NCI-H510A (cell line): Measurements from ENCODE around the gene CCL13.

ENCODE experiments used
- DNase-seq: peaks from one replicate; lab custom pipeline; 2025; lab: John Stamatoyannopoulos, UW

CCL13 gene

GRCh38 chr17:34363183-34363661 lies 6.9 kb downstream of the CCL13 start, which contains the start of gene CCL1:
TSS of gene CCL1 (minus strand) at chr17:34363233. CDS start at chr17:34363161, 72 bp downstream.
- DNase-seq = no peak

GRCh38 chr17:34364751-34365150 lies 8.5 kb downstream of the CCL13 start:
- no peak for DNase-seq

GRCh38 chr17:34365340-34365739 lies 9.1 kb downstream of the CCL13 start:
- no peak for DNase-seq

- no peak for DNase-seq
Observed at GRCh38 chr17:34366010-34366409, 9.7 kb downstream of the CCL13 start.

- no peak for DNase-seq
Observed at GRCh38 chr17:34366529-34367107, 10.3 kb downstream of the CCL13 start.

GRCh38 chr17:34367486-34368195 lies 11.4 kb downstream of the CCL13 start:
- DNase-seq = no peak

- no peak for DNase-seq
Observed at GRCh38 chr17:34368196-34368945, 12.1 kb downstream of the CCL13 start.

- DNase-seq = no peak
Observed at GRCh38 chr17:34368946-34369500, 12.7 kb downstream of the CCL13 start.

- DNase-seq = no peak
Observed at GRCh38 chr17:34369571-34369970, 13.3 kb downstream of the CCL13 start.

- DNase-seq = no peak
Observed at GRCh38 chr17:34370376-34370996, 14.2 kb downstream of the CCL13 start.

- DNase-seq = no peak
Observed at GRCh38 chr17:34370997-34371395, 14.7 kb downstream of the CCL13 start.

GRCh38 chr17:34371405-34372100 lies 15.3 kb downstream of the CCL13 start:
- no peak for DNase-seq

GRCh38 chr17:34374457-34374856 lies 18.2 kb downstream of the CCL13 start:
- DNase-seq = no peak

GRCh38 chr17:34375426-34375997 lies 19.2 kb downstream of the CCL13 start:
- no peak for DNase-seq

GRCh38 chr17:34377078-34377823 lies 21.0 kb downstream of the CCL13 start:
- no peak for DNase-seq

GRCh38 chr17:34378664-34379101 lies 22.4 kb downstream of the CCL13 start:
- DNase-seq = no peak

- DNase-seq = no peak
Observed at GRCh38 chr17:34379868-34380267, 23.6 kb downstream of the CCL13 start.

- no peak for DNase-seq
Observed at GRCh38 chr17:34382621-34383124, 26.4 kb downstream of the CCL13 start.

- no peak for DNase-seq
Observed at GRCh38 chr17:34383216-34383615, 26.9 kb downstream of the CCL13 start.

- no peak for DNase-seq
Observed at GRCh38 chr17:34384271-34384670, 28.0 kb downstream of the CCL13 start.
